ENCODE data around the gene DFFA.
A peak's percentile ranks its signal among the peaks of the same experiment; 100 is the strongest.
"Not testable (repeated sequence)": the region's sequence is repeated elsewhere in the genome, so short reads cannot be mapped to it uniquely, and the experiment has no call there.

Gene DFFA

GRCh38 chr1:10471411-10472219, 714 bp downstream of the DFFA start:
- in situ Hi-C loops (cut with HindIII; ENCODE audit: low pct_unique_long_range_greater_than_20kb, low sequenced_read_pairs): no loop called here
- DNase-seq (ENCODE audit: low read depth in 1 of 2, low spot score in 1 of 2): no peak
- no peak for TF ChIP-seq JUND (IDR thresholded peaks at IDR 0.05; ENCODE audit: low read depth)

- in situ Hi-C loops (cut with HindIII; ENCODE audit: low pct_unique_long_range_greater_than_20kb, low sequenced_read_pairs): no loop called here
- DNase-seq (ENCODE audit: low read depth in 1 of 2, low spot score in 1 of 2): no peak
- TF ChIP-seq JUND (IDR thresholded peaks at IDR 0.05; ENCODE audit: low read depth): no peak
Observed at GRCh38 chr1:10470043-10470442, 2.3 kb downstream of the DFFA start.

GRCh38 chr1:10467078-10467477, 5.3 kb downstream of the DFFA start:
- no peak for TF ChIP-seq JUND (IDR thresholded peaks at IDR 0.05; ENCODE audit: low read depth)
- in situ Hi-C loops (cut with HindIII; ENCODE audit: low pct_unique_long_range_greater_than_20kb, low sequenced_read_pairs): no loop called here
- no peak for DNase-seq (ENCODE audit: low read depth in 1 of 2, low spot score in 1 of 2)

- no peak for TF ChIP-seq JUND (IDR thresholded peaks at IDR 0.05; ENCODE audit: low read depth)
- peak in 1 of 2 experiments; percentile 15 for DNase-seq (ENCODE audit: low read depth in 1 of 2, low spot score in 1 of 2)
- in situ Hi-C loops (cut with HindIII; ENCODE audit: low pct_unique_long_range_greater_than_20kb, low sequenced_read_pairs): no loop called here
Observed at GRCh38 chr1:10459184-10459583, 13.1 kb downstream of the DFFA start.

- TF ChIP-seq JUND (IDR thresholded peaks at IDR 0.05; ENCODE audit: low read depth): no peak
- no peak for DNase-seq (ENCODE audit: low read depth in 1 of 2, low spot score in 1 of 2)
- in situ Hi-C loops (cut with HindIII; ENCODE audit: low pct_unique_long_range_greater_than_20kb, low sequenced_read_pairs): no loop called here
Observed at GRCh38 chr1:10457875-10458274, 14.5 kb downstream of the DFFA start.

GRCh38 chr1:10457462-10457861, 14.9 kb downstream of the DFFA start:
- in situ Hi-C loops (cut with HindIII; ENCODE audit: low pct_unique_long_range_greater_than_20kb, low sequenced_read_pairs): not testable (repeated sequence)

GRCh38 chr1:10456661-10457060, 15.7 kb downstream of the DFFA start:
- no peak for TF ChIP-seq JUND (IDR thresholded peaks at IDR 0.05; ENCODE audit: low read depth)
- in situ Hi-C loops (cut with HindIII; ENCODE audit: low pct_unique_long_range_greater_than_20kb, low sequenced_read_pairs): no loop called here
- DNase-seq (ENCODE audit: low read depth in 1 of 2, low spot score in 1 of 2): no peak

More at GRCh38 chr1:10457462-10457861, 14.9 kb downstream of the DFFA start:
- not testable (repeated sequence) for DNase-seq (ENCODE audit: low read depth in 1 of 2, low spot score in 1 of 2)

GRCh38 chr1:10456048-10456447, 16.3 kb downstream of the DFFA start:
- TF ChIP-seq JUND (IDR thresholded peaks at IDR 0.05; ENCODE audit: low read depth): no peak
- DNase-seq (ENCODE audit: low read depth in 1 of 2, low spot score in 1 of 2): no peak
- in situ Hi-C loops (cut with HindIII; ENCODE audit: low pct_unique_long_range_greater_than_20kb, low sequenced_read_pairs): no loop called here

GRCh38 chr1:10451287-10451686, 21.0 kb downstream of the DFFA start:
- DNase-seq (ENCODE audit: low read depth in 1 of 2, low spot score in 1 of 2): no peak
- in situ Hi-C loops (cut with HindIII; ENCODE audit: low pct_unique_long_range_greater_than_20kb, low sequenced_read_pairs): no loop called here
- TF ChIP-seq JUND (IDR thresholded peaks at IDR 0.05; ENCODE audit: low read depth): no peak

GRCh38 chr1:10450836-10451235, 21.5 kb downstream of the DFFA start:
- no peak for TF ChIP-seq JUND (IDR thresholded peaks at IDR 0.05; ENCODE audit: low read depth)
- in situ Hi-C loops (cut with HindIII; ENCODE audit: low pct_unique_long_range_greater_than_20kb, low sequenced_read_pairs): no loop called here
- DNase-seq (ENCODE audit: low read depth in 1 of 2, low spot score in 1 of 2): no peak

- TF ChIP-seq JUND (IDR thresholded peaks at IDR 0.05; ENCODE audit: low read depth): no peak
- no peak for DNase-seq (ENCODE audit: low read depth in 1 of 2, low spot score in 1 of 2)
- in situ Hi-C loops (cut with HindIII; ENCODE audit: low pct_unique_long_range_greater_than_20kb, low sequenced_read_pairs): no loop called here
Observed at GRCh38 chr1:10450156-10450814, 22.0 kb downstream of the DFFA start.

- in situ Hi-C loops (cut with HindIII; ENCODE audit: low pct_unique_long_range_greater_than_20kb, low sequenced_read_pairs): no loop called here
- no peak for TF ChIP-seq JUND (IDR thresholded peaks at IDR 0.05; ENCODE audit: low read depth)
- no peak for DNase-seq (ENCODE audit: low read depth in 1 of 2, low spot score in 1 of 2)
Observed at GRCh38 chr1:10449751-10450150, 22.6 kb downstream of the DFFA start, which contains the start of gene CORT. CORT (plus strand) TSS chr1:10450031; CDS start chr1:10450224, 193 bp downstream.

- DNase-seq (ENCODE audit: low read depth in 1 of 2, low spot score in 1 of 2): no peak
- no peak for TF ChIP-seq JUND (IDR thresholded peaks at IDR 0.05; ENCODE audit: low read depth)
- in situ Hi-C loops (cut with HindIII; ENCODE audit: low pct_unique_long_range_greater_than_20kb, low sequenced_read_pairs): no loop called here
Observed at GRCh38 chr1:10446790-10447422, 25.4 kb downstream of the DFFA start.
